ENCODE measurements around the gene RHOC. TPM values are rescaled to one million over a fixed set of nuclear protein-coding genes. Genes with fewer than 3 reads are reported as not detected.

Gene RHOC
- total RNA-seq, 1 experiment from 2014 or later, result 154 TPM

- no peaks in the 10 kb centered on the region for H3K9me2 ChIP-seq (ENCODE audit: insufficient read depth)
- TF ChIP-seq MAX (IDR thresholded peaks at IDR 0.05) (no peak), EZH2phosphoT487 (IDR thresholded peaks at IDR 0.05; ENCODE audit: borderline replicate concordance) (no peak), POLR2A (IDR thresholded peaks at IDR 0.05; ENCODE audit: borderline replicate concordance, extremely low read depth, insufficient read depth, insufficient read length) (no peak), EZH2 (IDR thresholded peaks at IDR 0.05) (no peak)
- peaks cover 13 to 25% of the 10 kb centered on the region in 2 experiments; a peak in 3 of 4 replicates for H3K36me3 ChIP-seq (ENCODE audit: control insufficient read depth in 1 of 2, insufficient read depth in 2 of 2, low read length in 2 of 2)
- POLR2A ChIA-PET, result no interaction called here
- DNase-seq (ENCODE audit: low read depth, low spot score) (no peak), ATAC-seq (no peak)
- BruUV-seq (replicated peaks), result no TSS peak
- no peaks in the 10 kb centered on the region for H3K9me3 ChIP-seq (ENCODE audit: control insufficient read depth in 1 of 2, insufficient read depth in 1 of 2, low read depth in 1 of 2, low read length in 2 of 2)
- H2AFZ ChIP-seq (ENCODE audit: low read depth, low read length, poor library complexity, severe bottlenecking), result no peak overlapping the region
- CTCF ChIA-PET, result no interaction called here
- no peaks in the 10 kb centered on the region for H4K20me1 ChIP-seq (ENCODE audit: insufficient read depth)
- H3K4me3 ChIP-seq (replicated peaks in 1 of 2; ENCODE audit: low read depth in 1 of 2, low read length in 2 of 2), result no peak overlapping the region
- no peak overlapping the region for H3K27ac ChIP-seq (ENCODE audit: low read depth, low read length)
- no peaks in the 10 kb centered on the region for H3K79me2 ChIP-seq (ENCODE audit: insufficient read depth, low read length)
- H3K9ac ChIP-seq (ENCODE audit: low read length), result no peak overlapping the region
- intact Hi-C loops (cut with micrococcal nuclease), result no loop called here
- no peaks in the 10 kb centered on the region for H3K27me3 ChIP-seq (ENCODE audit: insufficient read depth, low read length)
- RAD21 ChIA-PET (ENCODE audit: low non-redundant PET in 1 of 2, low total read pairs in 2 of 2, uncharacterized antibody in 2 of 2, unreplicated experiment in 2 of 2), result no interaction called here
- H3K4me2 ChIP-seq (ENCODE audit: low read length), result no peak overlapping the region
- H3K4me1 ChIP-seq (ENCODE audit: control insufficient read depth in 1 of 2, insufficient read depth in 2 of 2, low read length in 2 of 2), result no peaks in the 10 kb centered on the region
Observed at GRCh38 chr1:112692681-112693080, 14.2 kb downstream of the RHOC start.

- 0 out of 2 replicates have a peak, but pooled peaks cover 7% of the 10 kb centered on the region for H3K79me2 ChIP-seq (ENCODE audit: insufficient read depth, low read length)
- H4K20me1 ChIP-seq (ENCODE audit: insufficient read depth), result no peaks in the 10 kb centered on the region
- no peak for TF ChIP-seq FOSL1 (IDR thresholded peaks at IDR 0.05; ENCODE audit: low read depth)
- no peak for TF ChIP-seq CEBPB (IDR thresholded peaks at IDR 0.05; ENCODE audit: low read depth)
- no peak for TF ChIP-seq SIN3A (IDR thresholded peaks at IDR 0.05; ENCODE audit: low read depth)
- no peak for TF ChIP-seq YY1 (IDR thresholded peaks at IDR 0.05; ENCODE audit: extremely low read depth, insufficient replicate concordance, low read depth, low read length)
- TF ChIP-seq REST (IDR thresholded peaks at IDR 0.05; ENCODE audit: low read depth), result no peak
- TF ChIP-seq ATF3 (IDR thresholded peaks at IDR 0.05), result no peak
- no peak for TF ChIP-seq SRF (IDR thresholded peaks at IDR 0.05; ENCODE audit: low read depth)
- TF ChIP-seq EZH2 (IDR thresholded peaks at IDR 0.05), result no peak
- no peak for TF ChIP-seq TCF7L2 (IDR thresholded peaks at IDR 0.05; ENCODE audit: borderline replicate concordance, extremely low read depth, insufficient read depth, insufficient read length)
- TF ChIP-seq JUND (IDR thresholded peaks at IDR 0.05), result no peak
- no peak for TF ChIP-seq RAD21 (IDR thresholded peaks at IDR 0.05; ENCODE audit: low read depth)
- TF ChIP-seq ZFX (IDR thresholded peaks at IDR 0.05), result no peak
- TF ChIP-seq POLR2A (IDR thresholded peaks at IDR 0.05; ENCODE audit: borderline replicate concordance, extremely low read depth, insufficient read depth, insufficient read length), result no peak
- TSS peak; percentile 36 for BruUV-seq (replicated peaks)
- ATAC-seq (no peak), DNase-seq (ENCODE audit: low read depth, low spot score) (no peak)
- H3K9me3 ChIP-seq (ENCODE audit: control insufficient read depth in 1 of 2, insufficient read depth in 1 of 2, low read depth in 1 of 2, low read length in 2 of 2), result no peaks in the 10 kb centered on the region
- CTCF ChIA-PET, result no interaction called here
- H3K9me2 ChIP-seq (ENCODE audit: insufficient read depth), result no peaks in the 10 kb centered on the region
- H3K4me2 ChIP-seq (ENCODE audit: low read length), result no peak overlapping the region
- POLR2A ChIA-PET, result no interaction called here
- H3K36me3 ChIP-seq (ENCODE audit: control insufficient read depth in 1 of 2, insufficient read depth in 2 of 2, low read length in 2 of 2), result peaks cover 13 to 21% of the 10 kb centered on the region in 2 experiments; a peak in 3 of 4 replicates
- no peak overlapping the region for H3K4me3 ChIP-seq (replicated peaks in 1 of 2; ENCODE audit: low read depth in 1 of 2, low read length in 2 of 2)
- no peak overlapping the region for H2AFZ ChIP-seq (ENCODE audit: low read depth, low read length, poor library complexity, severe bottlenecking)
- RAD21 ChIA-PET (ENCODE audit: low non-redundant PET in 1 of 2, low total read pairs in 2 of 2, uncharacterized antibody in 2 of 2, unreplicated experiment in 2 of 2), result no interaction called here
- H3K9ac ChIP-seq (ENCODE audit: low read length), result no peak overlapping the region
- H3K27me3 ChIP-seq (ENCODE audit: insufficient read depth, low read length), result no peaks in the 10 kb centered on the region
- intact Hi-C loops (cut with micrococcal nuclease), result no loop called here
- no peaks in the 10 kb centered on the region; a peak in 1 of 4 replicates for H3K4me1 ChIP-seq (ENCODE audit: control insufficient read depth in 1 of 2, insufficient read depth in 2 of 2, low read length in 2 of 2)
- H3K27ac ChIP-seq (ENCODE audit: low read depth, low read length), result no peak overlapping the region
Observed at GRCh38 chr1:112689842-112690237, 17.1 kb downstream of the RHOC start.

Measured in HCT116 (cell line).